HPDE6-E6E7 (cell line): ENCODE data around the gene C6orf89.

Source experiments
- DNase-seq: peaks from one replicate; pipeline ENCODE4 v3.0.0; 2011; ENCODE audit warnings: missing footprints; ENCODE audit errors: extremely low spot score

The C6orf89 gene

DNA sequence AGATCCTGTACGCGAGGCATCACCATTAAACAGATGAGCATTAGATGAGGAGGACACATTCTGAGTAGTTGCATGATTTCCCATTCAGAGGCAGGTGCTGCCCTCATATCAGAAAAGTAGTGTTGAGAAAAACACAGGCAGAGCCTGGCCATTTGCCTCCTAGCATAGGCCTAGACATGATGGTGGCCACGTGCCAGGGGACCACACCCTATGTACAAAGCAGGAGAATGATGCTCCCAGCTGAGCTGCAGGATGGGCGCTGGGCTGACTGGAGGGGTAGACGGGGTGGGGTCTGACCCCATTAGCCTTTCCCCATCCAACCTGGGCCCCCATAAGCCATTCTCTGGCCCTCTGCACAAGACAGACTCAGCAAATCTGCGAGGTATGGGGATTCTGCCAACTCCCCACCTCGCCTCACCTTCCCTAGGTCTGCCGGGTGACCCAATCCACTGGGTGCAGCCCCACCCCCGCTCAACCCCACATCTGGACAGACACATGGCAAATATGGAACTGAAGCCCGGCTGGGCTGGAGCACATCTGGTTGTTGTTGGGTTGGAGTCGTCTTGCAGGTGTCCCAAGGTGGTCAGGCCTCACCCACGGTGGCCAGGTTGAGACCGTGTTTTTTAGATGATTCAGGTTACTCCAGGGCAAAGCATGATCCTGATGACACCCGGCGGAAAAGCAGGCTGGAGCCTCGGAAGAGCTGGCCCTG lies 82.7 kb downstream of the C6orf89 start:
- no peak for DNase-seq

DNA sequence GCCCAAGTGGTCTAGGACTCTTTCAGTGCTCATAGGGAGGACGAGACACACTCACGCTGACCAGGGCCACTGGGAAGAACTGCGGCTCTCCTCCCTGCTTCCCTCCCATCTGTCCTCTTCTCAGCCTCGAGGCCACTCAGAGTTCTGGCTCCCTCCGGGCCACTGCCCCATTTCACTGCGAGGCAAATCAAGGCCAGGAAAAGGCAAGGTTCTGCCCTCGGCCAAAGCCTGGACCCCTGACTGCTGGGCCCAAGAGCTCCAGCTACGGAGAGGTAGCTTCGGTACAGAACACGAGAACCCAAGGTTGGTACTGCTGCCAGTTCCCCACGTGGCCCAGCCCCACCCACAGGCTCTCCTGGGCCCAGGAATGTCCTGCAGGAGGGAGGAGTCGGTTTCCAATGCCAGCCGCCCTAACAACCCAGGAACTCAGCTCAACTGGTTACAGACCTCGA lies 83.5 kb downstream of the C6orf89 start:
- no peak for DNase-seq

DNA sequence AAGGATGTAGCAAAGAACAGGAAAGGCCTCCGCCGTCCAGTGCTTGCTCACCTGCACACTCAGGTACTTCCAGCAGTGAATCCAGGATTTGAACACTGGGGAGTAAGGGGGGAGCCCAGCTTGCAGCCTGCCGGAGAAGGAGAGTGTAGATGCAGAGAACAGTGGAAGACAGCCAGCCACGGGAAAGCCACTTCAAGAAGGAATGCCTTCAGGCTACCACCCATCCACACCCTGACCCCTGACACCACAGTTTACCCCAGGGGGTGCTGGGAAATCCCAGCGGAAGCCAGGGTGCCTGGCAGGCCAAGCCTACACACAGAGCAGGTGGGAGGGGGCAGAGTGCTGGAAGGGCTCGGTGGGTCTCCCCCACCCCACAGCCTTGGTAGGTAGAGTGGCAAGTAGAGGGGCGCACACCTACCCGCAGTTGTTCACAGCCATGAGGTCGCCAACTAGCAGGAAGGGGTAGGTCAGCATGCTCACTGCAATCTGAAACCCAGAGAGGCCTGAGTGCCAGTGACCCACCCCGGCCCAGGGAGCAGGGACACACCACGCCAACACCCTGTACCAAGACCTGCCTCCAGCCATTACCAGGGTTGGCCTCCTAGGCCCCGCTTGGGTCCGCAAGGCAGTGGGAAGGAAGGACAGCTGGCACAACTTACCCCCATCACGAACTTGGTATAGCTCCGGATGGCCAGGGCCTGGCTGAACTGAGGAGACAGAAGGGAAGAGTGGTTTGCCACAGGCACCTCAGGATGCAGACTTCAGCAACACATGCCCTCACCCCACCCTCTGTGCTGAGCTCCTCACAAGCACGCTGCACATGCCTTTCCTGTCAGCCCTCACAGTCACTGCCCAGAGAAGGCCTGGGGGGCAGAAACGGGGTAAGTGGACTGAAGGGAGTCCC lies 84.5 kb downstream of the C6orf89 start:
- DNase-seq: no peak

DNA sequence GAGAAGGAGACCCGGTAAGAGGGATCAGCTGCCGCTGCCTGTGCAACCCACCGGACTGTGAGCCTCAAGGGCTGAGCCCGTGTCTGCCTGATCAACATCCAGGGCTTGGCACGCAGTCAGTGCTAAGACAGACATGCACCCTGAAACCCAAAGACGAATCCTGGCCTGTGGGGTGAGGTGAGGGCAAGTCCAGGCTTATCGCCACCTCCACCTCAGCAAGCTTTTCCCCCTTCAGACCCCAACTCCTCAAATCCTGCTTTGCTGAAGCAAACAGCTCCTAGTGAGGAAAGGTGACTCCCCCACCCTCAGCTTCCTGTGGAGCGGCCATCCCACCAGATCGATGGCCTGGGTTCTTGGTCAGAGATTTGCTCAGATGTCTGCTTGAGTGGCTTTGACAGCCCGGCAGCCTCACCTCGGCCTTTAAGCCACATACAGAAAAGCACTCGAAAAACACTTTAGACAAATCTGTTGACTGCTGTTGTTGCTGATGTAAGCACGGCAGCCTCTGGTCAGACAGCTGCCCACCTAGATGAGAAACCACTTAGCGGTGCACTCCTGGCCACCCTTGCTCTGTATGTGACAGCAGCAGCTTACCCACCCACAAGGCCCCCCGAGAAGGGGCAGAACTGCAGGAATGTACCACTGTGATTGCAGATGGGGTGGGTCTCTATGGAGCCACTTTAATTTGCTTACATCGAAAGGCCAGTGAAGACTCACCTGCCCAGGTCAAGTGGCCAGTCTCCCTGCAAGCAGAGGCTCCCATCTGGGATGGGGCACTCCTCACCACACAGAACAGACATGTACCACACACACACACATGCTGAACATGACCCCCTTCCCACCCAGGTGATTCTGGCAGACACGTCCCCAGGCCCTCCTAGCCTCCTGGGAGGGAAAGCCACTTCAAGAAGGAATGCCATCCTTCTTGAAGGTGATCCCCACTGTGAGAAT lies 85.4 kb downstream of the C6orf89 start:
- DNase-seq: no peak

DNA sequence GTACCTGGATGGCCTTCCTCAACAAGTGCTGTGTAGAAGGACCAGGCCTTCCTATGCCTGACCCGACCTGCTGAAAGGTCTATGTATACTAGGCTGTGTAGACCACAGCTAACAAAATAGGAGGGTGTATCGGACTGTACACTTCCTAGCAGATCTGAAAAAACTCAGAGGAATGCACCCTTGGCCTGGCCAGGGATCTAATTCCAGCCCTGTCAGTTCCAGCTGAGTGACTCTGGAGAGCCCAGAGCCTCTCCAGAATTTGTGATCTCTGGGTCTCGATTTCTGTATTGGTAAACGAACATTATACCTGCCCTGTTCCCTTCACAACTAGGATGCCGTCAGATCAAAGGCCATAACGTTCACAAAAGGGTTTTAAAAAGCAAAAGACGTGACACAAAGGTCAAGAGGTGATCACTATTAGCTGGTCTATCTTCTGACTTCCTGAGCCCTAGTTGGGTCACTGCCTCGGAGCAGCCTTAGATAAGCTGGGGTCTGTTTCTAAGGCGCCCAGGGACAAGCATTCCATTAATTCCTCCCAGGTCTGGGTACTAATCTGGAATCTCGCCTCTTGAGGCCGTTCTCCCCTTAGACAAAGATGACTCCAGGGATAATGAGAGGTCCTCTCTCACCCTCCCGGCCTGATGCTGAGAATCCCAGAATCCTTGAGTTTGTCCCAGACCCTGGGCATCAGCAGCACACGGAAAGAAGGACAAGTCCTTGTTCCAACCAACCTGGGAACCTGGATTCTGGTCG lies 86.3 kb downstream of the C6orf89 start:
- no peak for DNase-seq

DNA sequence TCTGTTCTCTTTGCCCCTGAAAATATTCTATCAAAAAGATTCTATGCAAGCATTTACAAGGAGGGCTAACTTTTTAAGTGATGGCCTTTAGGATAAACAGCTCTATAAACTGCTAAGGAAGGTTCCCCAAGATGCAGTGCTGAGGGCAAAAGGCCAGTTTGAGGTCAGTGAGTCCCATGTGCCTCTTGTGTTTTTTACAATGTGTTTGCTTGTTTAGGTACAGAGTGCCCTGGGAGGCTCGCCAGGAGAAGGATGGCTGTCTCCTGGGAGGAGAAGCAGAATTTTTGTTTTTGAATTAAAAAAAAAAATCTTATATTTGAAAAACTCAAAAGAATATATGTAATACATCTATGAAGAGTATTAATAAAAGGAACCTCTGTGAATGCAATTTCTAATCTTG lies 87.4 kb downstream of the C6orf89 start:
- DNase-seq: no peak

DNA sequence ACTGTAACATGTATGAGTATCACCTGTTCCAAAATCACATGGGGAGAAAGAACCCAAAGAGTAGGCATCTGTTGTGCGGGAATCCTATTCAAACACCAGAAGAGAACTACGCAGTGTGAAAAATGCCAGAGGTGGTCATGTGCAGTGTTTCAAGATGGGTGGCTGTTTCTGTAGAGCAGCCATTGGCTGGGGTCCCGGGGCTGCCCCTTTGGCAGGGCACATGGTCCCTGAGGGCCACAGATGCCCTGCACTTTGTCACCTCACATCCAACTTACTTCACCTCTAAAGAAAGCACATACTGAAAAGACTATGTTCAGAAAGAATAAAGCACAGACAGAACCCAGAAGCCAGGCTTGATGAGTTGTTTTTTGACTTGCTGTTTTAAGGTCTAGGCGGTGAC lies 87.9 kb downstream of the C6orf89 start:
- no peak for DNase-seq

DNA sequence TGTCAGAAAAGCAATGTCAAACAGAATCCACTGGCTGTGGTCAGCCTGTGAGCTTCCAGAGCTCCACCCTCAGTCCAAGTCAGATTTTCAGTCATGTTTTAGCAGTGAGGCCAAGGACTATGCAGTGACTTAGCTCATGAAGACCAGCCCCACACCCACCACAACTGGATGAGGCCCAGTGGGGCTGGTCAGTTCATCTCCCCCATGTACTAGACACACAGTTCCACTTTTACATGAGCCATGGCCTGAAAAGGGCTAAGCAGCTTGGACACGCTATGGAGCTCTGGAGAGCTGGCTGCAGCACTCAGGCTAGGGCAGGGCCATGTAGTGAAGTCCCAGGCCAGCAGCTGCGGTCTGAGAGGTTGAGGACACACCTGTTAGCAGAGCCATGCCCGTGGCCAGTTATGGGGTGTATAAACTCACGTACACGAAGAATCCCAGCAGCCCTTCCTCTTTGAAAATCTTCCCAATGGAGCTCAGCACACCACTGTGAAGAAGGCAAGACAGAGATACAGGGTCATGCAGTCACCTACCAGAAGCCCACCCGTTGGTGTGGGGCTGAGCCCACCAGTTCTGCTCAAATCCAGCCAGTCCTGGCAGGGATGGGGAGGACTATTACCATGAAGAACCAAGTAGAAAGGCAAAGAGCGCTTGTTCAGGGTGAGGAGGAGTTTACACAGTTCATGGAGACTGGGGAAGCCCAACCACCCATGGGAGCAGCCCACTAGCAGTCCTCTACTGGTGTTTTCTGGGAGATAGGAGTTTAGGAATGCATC lies 89.7 kb downstream of the C6orf89 start:
- DNase-seq: no peak

DNA sequence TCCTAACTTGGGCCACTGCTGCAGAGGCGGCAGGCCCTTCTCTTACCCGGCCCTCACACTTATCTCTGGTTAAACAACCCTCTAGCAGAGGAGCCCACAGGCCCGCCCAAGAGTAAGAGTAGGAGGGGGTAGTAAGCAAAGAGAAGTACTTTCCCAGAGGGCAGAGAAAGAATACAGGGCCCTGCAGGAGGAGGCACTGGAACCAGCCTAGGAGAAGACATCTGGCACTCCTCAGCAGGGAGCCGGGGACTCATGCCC lies 90.2 kb downstream of the C6orf89 start:
- DNase-seq: no peak

DNA sequence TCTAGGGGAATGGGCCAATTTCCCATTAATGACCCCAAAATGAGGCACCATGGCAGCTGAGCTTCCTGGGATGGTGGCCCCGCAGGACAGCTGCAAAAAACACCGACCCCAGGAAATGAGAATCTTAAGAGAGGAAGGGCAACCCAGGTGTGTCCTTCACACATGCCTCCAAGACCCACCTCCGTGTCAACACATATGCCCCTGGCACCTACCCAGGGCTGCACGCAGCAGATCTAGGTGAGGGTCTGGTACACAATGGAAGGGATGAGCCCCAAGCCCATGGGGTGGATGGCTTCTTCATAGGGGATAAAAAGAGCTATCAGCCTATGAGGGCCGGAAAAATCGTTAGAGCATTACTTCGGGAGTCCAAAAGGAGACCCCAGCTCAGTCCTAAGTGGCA lies 90.8 kb downstream of the C6orf89 start:
- DNase-seq: no peak

DNA sequence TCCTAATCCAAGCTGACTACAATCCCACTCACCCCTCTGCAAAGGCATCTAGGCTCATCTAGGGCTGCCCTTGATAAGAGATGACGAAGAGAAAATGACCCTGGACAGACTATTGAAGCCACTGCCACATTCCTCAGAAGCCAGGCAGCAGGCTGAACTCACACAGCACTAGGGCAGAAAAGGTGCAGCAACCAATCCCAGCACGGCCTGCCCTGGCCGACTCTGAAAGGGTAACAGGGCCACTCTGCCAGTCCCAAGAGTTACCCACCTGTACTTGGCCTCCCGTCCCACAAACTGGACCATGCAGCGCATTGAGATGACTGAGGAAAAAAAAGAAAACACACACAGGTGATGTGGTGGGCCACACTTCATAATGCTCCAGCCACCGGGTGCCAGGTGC lies 91.2 kb downstream of the C6orf89 start:
- no peak for DNase-seq

DNA sequence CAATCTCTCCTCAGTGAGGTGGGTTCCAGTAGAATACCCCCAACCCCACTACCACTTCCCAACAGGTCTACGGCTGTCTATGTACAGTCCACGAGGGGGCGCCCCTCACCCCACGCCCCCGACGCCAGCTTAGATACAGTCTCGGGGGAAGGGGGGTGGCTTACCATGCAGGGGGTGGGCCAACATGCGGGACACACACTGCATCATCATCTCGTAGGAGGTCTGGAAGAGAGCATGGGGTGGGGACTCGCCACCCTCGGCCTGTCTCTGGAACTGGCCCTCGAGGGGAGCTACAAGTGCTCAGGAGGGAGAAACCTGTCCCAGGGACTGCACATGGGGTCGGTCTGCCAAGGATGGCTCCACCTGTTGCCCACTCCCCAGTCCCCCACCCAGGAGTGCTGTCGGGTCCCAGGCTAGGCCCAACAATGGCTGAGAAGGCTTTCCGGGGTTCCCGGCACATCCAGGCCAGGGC lies 91.8 kb downstream of the C6orf89 start:
- no peak for DNase-seq
